Thyroid gland (tissue), 4 donors: Measurements from ENCODE around the gene EHBP1L1. TPM values are rescaled to one million over a fixed set of nuclear protein-coding genes. Genes with fewer than 3 reads are reported as not detected.

Experiments
- DNase-seq, 2 donors: peaks; one replicate each; pipeline ENCODE4 v3.0.0-alpha.2; 2019
- H3K27ac ChIP-seq, 3 donors: fragments of 200-600 bp; sonication (generic); 1 replicate in 2 of 3; 2 replicates in 1 of 3; pipeline ENCODE4 v1.5.1; 2016 to 2019; ENCODE audit warnings: mild to moderate bottlenecking in 1 of 3, moderate library complexity in 1 of 3
- H3K27me3 ChIP-seq: fragments of 200-600 bp; sonication (generic); one replicate; pipeline ENCODE4 v1.5.1; 2019
- H3K36me3 ChIP-seq, 2 donors: fragments of 200-600 bp; sonication (generic); one replicate each; pipeline ENCODE4 v1.5.1; 2016 to 2019
- H3K4me1 ChIP-seq, 2 donors: fragments of 200-600 bp; sonication (generic); one replicate each; pipeline ENCODE4 v1.5.1; 2017 to 2019
- H3K4me3 ChIP-seq, 3 donors: fragments of 200-600 bp; sonication (generic); replicated peaks in 1 of 3; 1 replicate in 2 of 3; 2 replicates in 1 of 3; pipeline ENCODE4 v1.5.1; 2016; ENCODE audit warnings: mild to moderate bottlenecking in 1 of 3
- H3K9me3 ChIP-seq: fragments of 200-600 bp; sonication (generic); one replicate; pipeline ENCODE4 v1.5.1; 2017
- CTCF ChIP-seq, 6 experiments: fragments of 200-600 bp in 3 of 6; fragments of 450-650 bp in 3 of 6; sonication (generic) in 3 of 6; IDR thresholded peaks; one replicate each; pipeline ENCODE4 v1.5.1; 2016 to 2019; ENCODE audit warnings: antibody characterized with exemption in 6 of 6, mild to moderate bottlenecking in 2 of 6, inconsistent platforms in 1 of 6, moderate library complexity in 1 of 6
- POLR2A ChIP-seq, 2 donors: fragments of 450-650 bp; IDR thresholded peaks; one replicate each; pipeline ENCODE4 v1.6.1; 2017; ENCODE audit warnings: antibody characterized with exemption in 2 of 2, mild to moderate bottlenecking in 2 of 2, moderate library complexity in 1 of 2
- WGBS, 2 donors: methylation state at CpG; one replicate each; pipeline ENCODE4 v1.1.5; 2017; 5-methylcytosine and 5-hydroxymethylcytosine counted together
- intact Hi-C: fragments of 100-400 bp; cut with DNase I; formaldehyde crosslinking; loops from one replicate; pipeline ENCODE4 v1.15.1; 2023
- total RNA-seq, 4 donors: library from RNA; depleted of rRNA; stranded (reverse); fragments of >200 nt; gene quantifications; one replicate each; pipeline ENCODE4 v1.2.3, GENCODE V29; 2016

The EHBP1L1 gene
- total RNA-seq, 4 donors from 2014 or later, result 8.6 to 18.8 (median 12.0) TPM

DNA sequence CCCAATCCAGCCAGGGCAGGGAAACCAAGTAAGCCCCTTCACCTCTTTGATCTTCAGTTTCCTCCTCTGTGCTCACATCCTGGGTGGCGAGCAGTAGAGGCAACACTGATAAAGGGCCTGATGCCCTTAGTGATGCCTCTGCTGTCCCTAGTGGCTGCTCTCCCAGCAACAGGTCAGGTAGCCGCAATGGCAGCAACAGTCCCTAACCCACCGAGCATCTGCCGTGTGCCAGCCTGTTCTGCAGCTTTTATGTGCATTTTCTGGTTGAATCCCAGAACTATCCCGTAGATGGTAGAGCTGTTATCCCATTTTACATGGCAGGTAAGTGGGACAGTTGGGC, 45.7 kb upstream of the EHBP1L1 start:
- intact Hi-C loops, result no loop called here
- peaks cover 45 to 50% of the 10 kb centered on the region in 2 donors for H3K36me3 ChIP-seq

DNA sequence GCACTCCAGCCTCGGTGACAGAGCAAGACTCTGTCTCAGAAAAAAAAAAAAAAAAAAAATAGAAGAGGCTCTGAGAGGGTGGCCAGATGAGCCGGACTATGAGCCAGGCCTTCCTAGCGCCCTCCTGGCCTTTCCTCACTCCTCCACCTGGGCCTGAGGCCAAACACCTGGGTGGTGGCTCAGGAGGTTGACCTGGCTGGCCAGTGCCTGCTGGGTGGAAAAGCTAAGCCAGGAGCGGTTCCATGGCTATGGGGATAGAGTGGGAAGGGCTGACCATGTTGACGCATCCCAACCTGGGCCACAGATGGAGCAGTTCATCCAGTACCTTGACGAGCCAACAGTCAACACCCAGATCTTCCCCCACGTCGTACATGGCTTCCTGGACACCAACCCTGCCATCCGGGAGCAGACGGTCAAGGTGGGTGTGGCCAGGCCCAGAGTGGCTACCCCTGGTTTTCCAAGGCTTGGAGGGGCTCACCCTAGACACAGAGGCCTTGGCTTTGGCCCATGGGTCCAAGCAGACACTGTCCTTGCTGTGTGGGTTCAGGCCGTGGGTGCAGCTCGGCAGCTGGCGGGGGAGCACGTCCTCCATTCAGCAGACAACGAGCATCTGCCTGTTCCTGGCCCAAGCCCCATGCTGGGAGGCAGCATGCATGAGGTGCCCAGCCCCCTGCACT, 43.3 kb upstream of the EHBP1L1 start:
- Histone ChIP-seq H3K9me3 (no peaks in the 10 kb centered on the region), H3K4me1 (no peaks in the 10 kb centered on the region), H3K36me3 (peaks cover 47 to 54% of the 10 kb centered on the region in 2 donors), H3K27me3 (no peaks in the 10 kb centered on the region), H3K4me3 (no peak overlapping the region), H3K27ac (no peak overlapping the region)
- DNase-seq, result no peak
- WGBS, 2 donors, result 96% methylated on average over 8 to 11 of the region's 15 CpGs
- TF ChIP-seq POLR2A (IDR thresholded peaks at IDR 0.05), result no peak
- no peak for TF ChIP-seq CTCF (IDR thresholded peaks at IDR 0.05)
- intact Hi-C loops, result no loop called here

More for the DNA sequence above, 45.7 kb upstream of the EHBP1L1 start:
- H3K27ac ChIP-seq, result no peak overlapping the region
- H3K9me3 ChIP-seq, result no peaks in the 10 kb centered on the region
- peaks cover 11 to 14% of the 10 kb centered on the region in 2 donors for H3K4me1 ChIP-seq
- H3K27me3 ChIP-seq, result no peaks in the 10 kb centered on the region
- no peak for DNase-seq
- no peak for TF ChIP-seq CTCF (IDR thresholded peaks at IDR 0.05)
- H3K4me3 ChIP-seq, result no peak overlapping the region
- WGBS, 2 donors, result 88 to 91% methylated on average over 2 to 5 of the region's 5 CpGs

- no peak overlapping the region for H3K27ac ChIP-seq
- intact Hi-C loops, result no loop called here
- no peaks in the 10 kb centered on the region for H3K9me3 ChIP-seq
- H3K36me3 ChIP-seq, result peaks cover 44 to 61% of the 10 kb centered on the region in 2 donors
- peaks cover 7% of the 10 kb centered on the region in 2 donors for H3K4me1 ChIP-seq
- H3K27me3 ChIP-seq, result no peaks in the 10 kb centered on the region
- WGBS, 2 donors, result 89 to 96% methylated on average over 4 to 9 of the region's 9 CpGs
- no peak for DNase-seq
- TF ChIP-seq CTCF (IDR thresholded peaks at IDR 0.05) (no peak), POLR2A (IDR thresholded peaks at IDR 0.05) (no peak)
- no peak overlapping the region for H3K4me3 ChIP-seq
These were observed 40.8 kb upstream of the EHBP1L1 start for GRCh38 chr11:65535102-65535501.

DNA sequence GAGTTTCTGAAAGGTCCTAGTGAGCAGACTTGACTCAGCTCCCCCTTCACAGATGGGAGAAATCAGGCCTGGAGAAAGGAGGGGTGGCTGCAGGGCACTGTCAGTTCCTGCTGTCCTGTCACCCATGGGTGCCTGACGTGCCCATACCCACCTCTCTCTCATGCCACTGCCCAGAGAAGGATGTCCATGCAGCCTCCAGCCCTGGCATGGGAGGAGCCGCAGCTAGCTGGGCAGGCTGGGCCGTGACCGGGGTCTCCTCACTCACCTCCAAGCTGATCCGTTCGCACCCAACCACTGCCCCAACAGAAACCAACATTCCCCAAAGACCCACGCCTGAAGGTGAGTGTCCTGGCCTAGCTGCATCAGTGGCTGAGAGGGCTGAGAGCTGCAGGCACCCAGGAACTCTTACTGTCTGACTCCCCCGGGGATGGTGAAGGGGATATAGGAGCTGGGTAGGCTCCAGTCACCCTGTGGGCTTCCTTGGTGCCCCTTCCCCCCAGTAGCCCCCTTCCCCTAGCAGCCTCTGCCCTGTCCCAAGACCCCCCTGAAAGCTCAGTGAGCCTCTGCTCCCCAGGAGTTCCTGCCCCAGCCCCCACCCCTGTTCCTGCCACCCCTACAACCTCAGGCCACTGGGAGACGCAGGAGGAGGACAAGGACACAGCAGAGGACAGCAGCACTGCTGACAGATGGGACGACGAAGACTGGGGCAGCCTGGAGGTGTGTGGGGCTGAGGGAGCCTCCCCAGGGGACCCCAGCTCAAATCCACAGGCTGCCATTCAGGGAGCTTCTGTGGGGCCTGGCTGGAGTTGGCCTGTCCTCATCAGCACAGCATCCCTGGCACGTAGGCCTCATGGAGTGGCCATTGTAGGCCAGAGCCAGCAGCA, 39.2 kb upstream of the EHBP1L1 start:
- Histone ChIP-seq H3K36me3 (peaks cover 29 to 46% of the 10 kb centered on the region in 2 donors), H3K4me3 (no peak overlapping the region), H3K27ac (no peak overlapping the region), H3K9me3 (no peaks in the 10 kb centered on the region), H3K4me1 (peaks cover 15% of the 10 kb centered on the region in 2 donors), H3K27me3 (no peaks in the 10 kb centered on the region)
- intact Hi-C loops, result no loop called here
- TF ChIP-seq POLR2A (IDR thresholded peaks at IDR 0.05) (no peak), CTCF (IDR thresholded peaks at IDR 0.05) (no peak)
- WGBS, 2 donors, result 92 to 96% methylated on average over 7 to 9 of the region's 12 CpGs
- no peak for DNase-seq

- no peak for DNase-seq
- peaks cover 23 to 42% of the 10 kb centered on the region in 2 donors for H3K36me3 ChIP-seq
- no peaks in the 10 kb centered on the region for H3K9me3 ChIP-seq
- WGBS, 2 donors, result 95 to 100% methylated on average over 2 of the region's 2 CpGs
- no peaks in the 10 kb centered on the region for H3K27me3 ChIP-seq
- H3K4me3 ChIP-seq, result no peak overlapping the region
- peaks cover 18 to 20% of the 10 kb centered on the region in 2 donors for H3K4me1 ChIP-seq
- no peak for TF ChIP-seq CTCF (IDR thresholded peaks at IDR 0.05)
- no peak for TF ChIP-seq POLR2A (IDR thresholded peaks at IDR 0.05)
- no peak overlapping the region for H3K27ac ChIP-seq
- intact Hi-C loops, result no loop called here
These were observed 38.6 kb upstream of the EHBP1L1 start for GRCh38 chr11:65537296-65537597.
